GM19025 (cell line): ENCODE data around the gene SWAP70.
"Not testable (repeated sequence)": the region's sequence is repeated elsewhere in the genome, so short reads cannot be mapped to it uniquely, and the experiment has no call there.

ENCODE experiments used
- ATAC-seq: cut with Tn5 transposase; IDR thresholded peaks from one replicate; pipeline ENCODE4 v1.9.1; 2021; ENCODE audit warnings: mild to moderate bottlenecking, low read depth, moderate library complexity; ENCODE audit not compliant: unreplicated experiment

Gene SWAP70

GRCh38 chr11:9718147-9718546 lies 54.3 kb downstream of the SWAP70 start:
- ATAC-seq = no peak

GRCh38 chr11:9719566-9720289 lies 55.9 kb downstream of the SWAP70 start:
- ATAC-seq = no peak

- no peak for ATAC-seq
Measured at GRCh38 chr11:9720290-9720630, 56.4 kb downstream of the SWAP70 start.

- no peak for ATAC-seq
Measured at GRCh38 chr11:9722023-9722422, 58.1 kb downstream of the SWAP70 start.

- ATAC-seq = no peak
Measured at GRCh38 chr11:9722893-9723292, 59.0 kb downstream of the SWAP70 start.

GRCh38 chr11:9726321-9727022 lies 62.6 kb downstream of the SWAP70 start:
- no peak for ATAC-seq

GRCh38 chr11:9728058-9728457 lies 64.2 kb downstream of the SWAP70 start:
- ATAC-seq = no peak

- no peak for ATAC-seq
Measured at GRCh38 chr11:9731256-9731655, 67.4 kb downstream of the SWAP70 start.

GRCh38 chr11:9732453-9732852 lies 68.6 kb downstream of the SWAP70 start:
- ATAC-seq = no peak

- no peak for ATAC-seq
Measured at GRCh38 chr11:9733212-9733611, 69.3 kb downstream of the SWAP70 start.

GRCh38 chr11:9735236-9735635 lies 71.4 kb downstream of the SWAP70 start:
- no peak for ATAC-seq

- no peak for ATAC-seq
Measured at GRCh38 chr11:9735919-9736318, 72.0 kb downstream of the SWAP70 start.

GRCh38 chr11:9736365-9736764 lies 72.5 kb downstream of the SWAP70 start:
- no peak for ATAC-seq

- ATAC-seq = no peak
Measured at GRCh38 chr11:9738116-9738515, 74.2 kb downstream of the SWAP70 start.

- no peak for ATAC-seq
Measured at GRCh38 chr11:9738707-9739106, 74.8 kb downstream of the SWAP70 start.

GRCh38 chr11:9739123-9739900 lies 75.4 kb downstream of the SWAP70 start:
- peak; percentile 63 for ATAC-seq

- ATAC-seq = no peak
Measured at GRCh38 chr11:9740202-9740883, 76.5 kb downstream of the SWAP70 start.

- ATAC-seq = no peak
Measured at GRCh38 chr11:9741260-9741659, 77.4 kb downstream of the SWAP70 start.

GRCh38 chr11:9743512-9743911 lies 79.6 kb downstream of the SWAP70 start:
- ATAC-seq = not testable (repeated sequence)

GRCh38 chr11:9745411-9746211 lies 81.7 kb downstream of the SWAP70 start:
- ATAC-seq = peak; percentile 37
